ENCODE data around the gene SLC16A12. TPM values are rescaled to one million over a fixed set of nuclear protein-coding genes. Genes with fewer than 3 reads are reported as not detected.
"Not testable (repeated sequence)": the region's sequence is repeated elsewhere in the genome, so short reads cannot be mapped to it uniquely, and the experiment has no call there.

The SLC16A12 gene
- total RNA-seq, 1 experiment from 2014 or later: not detected

DNA sequence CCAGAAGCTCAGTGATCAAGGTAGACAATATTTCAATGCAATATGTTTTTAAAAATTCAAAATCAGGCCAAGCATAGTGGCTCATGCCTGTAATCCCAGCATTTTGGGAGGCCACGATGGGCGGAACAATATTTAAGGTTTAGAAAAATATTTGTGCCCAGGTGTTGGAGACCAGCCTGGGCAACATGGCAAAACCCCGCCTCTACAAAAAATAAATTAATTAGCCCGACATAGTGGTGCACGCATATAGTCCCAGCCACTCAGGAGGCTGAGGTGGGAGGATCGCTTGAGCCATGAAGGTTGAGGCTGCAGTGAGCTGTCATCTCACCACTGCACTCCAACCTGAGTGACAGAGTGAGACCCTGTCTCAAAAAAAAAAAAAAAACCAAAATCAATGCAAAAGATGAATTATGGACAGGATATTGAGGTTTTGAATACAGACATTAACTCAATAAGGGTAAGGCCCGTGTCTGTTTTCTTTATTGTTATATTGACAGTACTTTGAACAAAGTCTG is 121.9 kb downstream of the SLC16A12 start:
- Histone ChIP-seq H3K79me2 (ENCODE audit: low read length) (no peaks in the 10 kb centered on the region), H4K20me1 (ENCODE audit: insufficient read depth, low read depth, low read length) (no peaks in the 10 kb centered on the region), H3K4me1 (ENCODE audit: low read length) (peaks cover 3% of the 10 kb centered on the region), H3K9me2 (replicated peaks; ENCODE audit: insufficient read depth, low read length) (no peaks in the 10 kb centered on the region), H3K4me2 (ENCODE audit: low read depth, low read length, poor library complexity, severe bottlenecking) (peak overlapping the region; percentile 77), H3K36me3 (ENCODE audit: insufficient read depth, low read length) (no peaks in the 10 kb centered on the region), H3K4me3 (ENCODE audit: low read length) (peak overlapping the region; percentile 76; the same call in 1 of the 2 replicates), H3K27ac (ENCODE audit: low read length) (no peak overlapping the region), H3K27me3 (ENCODE audit: low read length) (no peaks in the 10 kb centered on the region), H2AFZ (ENCODE audit: low read length) (no peak overlapping the region), H3K9ac (ENCODE audit: low read length) (no peak overlapping the region; the same call in 1 of the 2 replicates), H3K9me3 (ENCODE audit: low read length) (no peaks in the 10 kb centered on the region)
- DNase-seq: no peak

DNA sequence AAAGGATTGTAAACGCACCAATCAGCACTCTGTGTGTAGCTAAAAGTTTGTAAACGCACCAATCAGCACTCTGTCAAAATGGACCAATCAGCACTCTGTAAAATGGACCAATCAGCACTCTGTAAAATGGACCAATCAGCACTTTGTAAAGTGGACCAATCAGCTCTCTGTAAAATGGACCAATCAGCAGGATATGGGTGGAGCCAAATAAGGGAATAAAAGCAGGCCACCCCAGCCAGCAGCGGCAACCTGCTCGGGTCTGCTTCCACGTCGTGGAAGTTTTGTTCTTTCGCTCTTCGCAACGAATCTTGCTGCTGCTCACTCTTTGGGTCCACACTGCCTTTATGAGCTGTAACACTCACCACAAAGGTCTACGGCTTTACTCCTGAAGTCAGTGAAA is 123.1 kb downstream of the SLC16A12 start:
- H3K4me2 ChIP-seq (ENCODE audit: low read depth, low read length, poor library complexity, severe bottlenecking); H3K27ac ChIP-seq (ENCODE audit: low read length); H3K4me3 ChIP-seq (ENCODE audit: low read length); H3K9me3 ChIP-seq (ENCODE audit: low read length); H2AFZ ChIP-seq (ENCODE audit: low read length); H3K9ac ChIP-seq (ENCODE audit: low read length); H4K20me1 ChIP-seq (ENCODE audit: insufficient read depth, low read depth, low read length); H3K27me3 ChIP-seq (ENCODE audit: low read length); H3K9me2 ChIP-seq (replicated peaks; ENCODE audit: insufficient read depth, low read length); H3K36me3 ChIP-seq (ENCODE audit: insufficient read depth, low read length); H3K4me1 ChIP-seq (ENCODE audit: low read length); H3K79me2 ChIP-seq (ENCODE audit: low read length): not testable (repeated sequence)
- peak; percentile 41 for DNase-seq

- H3K9me3 ChIP-seq (ENCODE audit: low read length); H3K9ac ChIP-seq (ENCODE audit: low read length); H3K27ac ChIP-seq (ENCODE audit: low read length); H3K4me2 ChIP-seq (ENCODE audit: low read depth, low read length, poor library complexity, severe bottlenecking); H3K79me2 ChIP-seq (ENCODE audit: low read length); H3K4me1 ChIP-seq (ENCODE audit: low read length); H2AFZ ChIP-seq (ENCODE audit: low read length); H3K9me2 ChIP-seq (replicated peaks; ENCODE audit: insufficient read depth, low read length); H3K36me3 ChIP-seq (ENCODE audit: insufficient read depth, low read length); H3K4me3 ChIP-seq (ENCODE audit: low read length); DNase-seq; H3K27me3 ChIP-seq (ENCODE audit: low read length); H4K20me1 ChIP-seq (ENCODE audit: insufficient read depth, low read depth, low read length): not testable (repeated sequence)
Measured at GRCh38 chr10:89411135-89411534, 124.3 kb downstream of the SLC16A12 start.

DNA sequence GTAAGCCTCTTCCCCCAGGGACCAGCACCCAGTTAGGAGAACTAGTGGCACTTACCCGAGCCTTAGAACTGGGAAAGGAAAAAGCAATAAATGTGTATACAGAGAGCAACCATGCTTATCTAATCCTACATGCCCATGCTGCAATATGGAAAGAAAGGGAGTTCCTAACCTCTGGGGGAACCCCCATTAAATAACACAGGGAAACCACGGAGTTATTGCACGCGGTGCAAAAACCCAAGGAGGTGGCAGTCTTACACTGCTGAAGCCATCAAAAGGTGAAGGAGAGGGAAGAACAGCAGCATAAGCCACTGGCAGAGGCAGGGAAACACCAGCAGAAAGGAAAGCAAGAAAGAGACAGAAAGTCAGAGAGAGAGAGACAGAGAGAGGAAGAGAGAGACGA is 124.8 kb downstream of the SLC16A12 start:
- not testable (repeated sequence) for H3K27me3 ChIP-seq (ENCODE audit: low read length); H3K9me3 ChIP-seq (ENCODE audit: low read length); DNase-seq; H3K36me3 ChIP-seq (ENCODE audit: insufficient read depth, low read length); H3K4me2 ChIP-seq (ENCODE audit: low read depth, low read length, poor library complexity, severe bottlenecking); H3K9me2 ChIP-seq (replicated peaks; ENCODE audit: insufficient read depth, low read length); H3K4me3 ChIP-seq (ENCODE audit: low read length); H4K20me1 ChIP-seq (ENCODE audit: insufficient read depth, low read depth, low read length); H3K79me2 ChIP-seq (ENCODE audit: low read length); H3K4me1 ChIP-seq (ENCODE audit: low read length); H3K27ac ChIP-seq (ENCODE audit: low read length); H2AFZ ChIP-seq (ENCODE audit: low read length); H3K9ac ChIP-seq (ENCODE audit: low read length)

GRCh38 chr10:89409282-89409681 is 126.1 kb downstream of the SLC16A12 start:
- H3K4me2 ChIP-seq (ENCODE audit: low read depth, low read length, poor library complexity, severe bottlenecking); H3K27ac ChIP-seq (ENCODE audit: low read length); H3K4me3 ChIP-seq (ENCODE audit: low read length); H2AFZ ChIP-seq (ENCODE audit: low read length); H4K20me1 ChIP-seq (ENCODE audit: insufficient read depth, low read depth, low read length); H3K27me3 ChIP-seq (ENCODE audit: low read length); H3K79me2 ChIP-seq (ENCODE audit: low read length); H3K9me3 ChIP-seq (ENCODE audit: low read length); H3K4me1 ChIP-seq (ENCODE audit: low read length); DNase-seq; H3K9me2 ChIP-seq (replicated peaks; ENCODE audit: insufficient read depth, low read length); H3K36me3 ChIP-seq (ENCODE audit: insufficient read depth, low read length); H3K9ac ChIP-seq (ENCODE audit: low read length): not testable (repeated sequence)

DNA sequence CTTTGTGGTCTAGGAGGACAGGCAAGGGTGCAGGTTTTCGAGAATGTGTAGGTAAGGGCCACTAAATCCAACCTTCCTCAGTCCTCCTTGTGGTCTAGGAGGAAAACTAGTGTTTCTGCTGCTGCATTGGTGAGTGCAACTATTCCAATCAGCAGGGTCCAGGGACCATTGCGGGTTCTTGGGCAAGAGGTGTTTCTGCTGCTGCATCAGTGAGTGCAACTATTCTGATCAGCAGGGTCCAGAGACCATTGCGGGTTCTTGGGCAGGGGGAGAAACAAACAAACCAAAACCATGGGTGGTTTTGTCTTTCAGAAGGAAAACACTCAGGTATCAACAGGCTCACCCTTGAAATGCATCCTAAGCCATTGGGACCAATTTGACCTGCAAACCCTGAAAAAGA is 127.6 kb downstream of the SLC16A12 start:
- not testable (repeated sequence) for DNase-seq

GRCh38 chr10:89406178-89406577 is 129.2 kb downstream of the SLC16A12 start:
- not testable (repeated sequence) for H3K4me3 ChIP-seq (ENCODE audit: low read length); H3K9me2 ChIP-seq (replicated peaks; ENCODE audit: insufficient read depth, low read length); H3K4me2 ChIP-seq (ENCODE audit: low read depth, low read length, poor library complexity, severe bottlenecking); H3K79me2 ChIP-seq (ENCODE audit: low read length); H3K9me3 ChIP-seq (ENCODE audit: low read length); H3K27me3 ChIP-seq (ENCODE audit: low read length); H3K36me3 ChIP-seq (ENCODE audit: insufficient read depth, low read length); H3K9ac ChIP-seq (ENCODE audit: low read length); H3K4me1 ChIP-seq (ENCODE audit: low read length); H2AFZ ChIP-seq (ENCODE audit: low read length); H4K20me1 ChIP-seq (ENCODE audit: insufficient read depth, low read depth, low read length); DNase-seq; H3K27ac ChIP-seq (ENCODE audit: low read length)

More for the DNA sequence above, 127.6 kb downstream of the SLC16A12 start:
- H2AFZ ChIP-seq (ENCODE audit: low read length); H3K9me2 ChIP-seq (replicated peaks; ENCODE audit: insufficient read depth, low read length); H3K27ac ChIP-seq (ENCODE audit: low read length); H3K36me3 ChIP-seq (ENCODE audit: insufficient read depth, low read length); H3K79me2 ChIP-seq (ENCODE audit: low read length); H3K27me3 ChIP-seq (ENCODE audit: low read length); H3K4me2 ChIP-seq (ENCODE audit: low read depth, low read length, poor library complexity, severe bottlenecking); H3K9me3 ChIP-seq (ENCODE audit: low read length); H3K4me1 ChIP-seq (ENCODE audit: low read length); H4K20me1 ChIP-seq (ENCODE audit: insufficient read depth, low read depth, low read length); H3K4me3 ChIP-seq (ENCODE audit: low read length); H3K9ac ChIP-seq (ENCODE audit: low read length): not testable (repeated sequence)

DNA sequence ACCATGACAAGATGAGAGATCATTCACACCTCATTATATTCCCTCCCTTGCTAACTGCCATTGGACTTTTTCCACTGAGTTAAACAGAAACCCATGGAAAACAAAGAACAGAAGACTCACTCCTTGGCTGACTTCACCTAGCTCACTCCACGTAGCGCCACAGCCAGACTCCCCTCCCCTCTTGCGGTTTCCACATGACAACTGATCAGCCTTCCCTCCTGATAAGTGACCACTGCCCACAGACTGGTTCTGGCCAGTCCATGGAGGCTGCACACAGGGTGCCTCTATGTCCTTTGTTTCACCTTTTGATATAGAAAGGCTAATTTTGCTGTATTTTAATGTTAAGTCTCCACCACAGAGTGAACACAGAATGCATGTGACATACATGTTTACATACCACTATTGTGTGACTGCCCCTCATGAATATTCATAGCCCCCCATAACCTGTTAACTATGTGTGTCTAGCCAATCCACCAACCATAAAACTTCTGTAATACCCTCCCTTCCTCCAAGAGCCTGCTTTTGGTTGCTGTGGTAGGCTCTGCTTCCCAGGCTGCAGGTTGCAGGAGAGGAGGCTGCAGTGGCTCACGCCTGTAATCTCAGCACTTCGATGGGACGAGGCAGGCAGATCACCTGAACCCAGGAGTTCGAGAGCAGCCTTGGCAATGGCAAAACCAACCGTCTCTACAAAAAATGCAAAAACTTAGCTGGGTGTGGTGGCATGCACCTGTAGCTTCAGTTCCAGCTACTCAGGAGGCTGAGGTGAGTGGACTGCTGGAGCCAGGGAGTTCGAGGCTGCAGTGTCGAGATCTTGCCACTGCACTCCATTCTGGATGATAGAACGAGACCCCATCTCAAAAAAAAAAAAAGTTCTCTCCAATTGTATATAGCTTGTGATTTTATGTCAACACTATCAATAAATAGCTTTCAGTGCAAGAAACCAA is 131.0 kb downstream of the SLC16A12 start:
- Histone ChIP-seq H3K4me3 (ENCODE audit: low read length) (no peak overlapping the region), H3K4me2 (ENCODE audit: low read depth, low read length, poor library complexity, severe bottlenecking) (no peak overlapping the region), H4K20me1 (ENCODE audit: insufficient read depth, low read depth, low read length) (no peaks in the 10 kb centered on the region), H3K36me3 (ENCODE audit: insufficient read depth, low read length) (no peaks in the 10 kb centered on the region), H3K27me3 (ENCODE audit: low read length) (no peaks in the 10 kb centered on the region), H3K27ac (ENCODE audit: low read length) (no peak overlapping the region), H3K9ac (ENCODE audit: low read length) (no peak overlapping the region), H3K79me2 (ENCODE audit: low read length) (no peaks in the 10 kb centered on the region), H3K9me2 (replicated peaks; ENCODE audit: insufficient read depth, low read length) (no peaks in the 10 kb centered on the region), H3K9me3 (ENCODE audit: low read length) (no peaks in the 10 kb centered on the region), H2AFZ (ENCODE audit: low read length) (no peak overlapping the region), H3K4me1 (ENCODE audit: low read length) (no peaks in the 10 kb centered on the region)
- no peak for DNase-seq
